Activated CD8-positive, alpha-beta T cell treated with anti-CD3 and anti-CD28 coated beads for 36 hours (primary cell): ENCODE measurements around the gene ABR. TPM values are rescaled to one million over a fixed set of nuclear protein-coding genes. Genes with fewer than 3 reads are reported as not detected.

Experiments used
- ATAC-seq: fragments of 200-7000 bp; cut with Tn5 transposase; one replicate; pipeline ENCODE4 v1.10.0; 2021; ENCODE audit warnings: mild to moderate bottlenecking, moderate library complexity
- CTCF ChIA-PET: fragments of 350-600 bp; sonication (Branson Sonifier 250); formaldehyde crosslinking; loops from one replicate; lab custom pipeline; 2021; ENCODE audit warnings: antibody characterized with exemption; lab: Charles Lee
- POLR2A ChIA-PET: fragments of 350-600 bp; sonication (Branson Sonifier 250); formaldehyde crosslinking; loops from one replicate; lab custom pipeline; 2021; ENCODE audit warnings: antibody characterized with exemption; lab: Charles Lee
- DNase-seq: peaks from one replicate; pipeline ENCODE4 v3.0.0-alpha.2; 2020
- H3K27ac Mint-ChIP-seq: one replicate; pipeline ENCODE4 v1.8.0; 2021; ENCODE audit warnings: mild to moderate bottlenecking, mixed read lengths
- H3K27me3 Mint-ChIP-seq: one replicate; pipeline ENCODE4 v1.8.0; 2021; ENCODE audit warnings: mixed read lengths
- H3K36me3 Mint-ChIP-seq: one replicate; pipeline ENCODE4 v1.8.0; 2021; ENCODE audit warnings: low read depth, mixed read lengths
- H3K4me1 Mint-ChIP-seq: one replicate; pipeline ENCODE4 v1.8.0; 2021; ENCODE audit warnings: low read depth, mixed read lengths
- H3K4me3 Mint-ChIP-seq: one replicate; pipeline ENCODE4 v1.8.0; 2021; ENCODE audit warnings: mild to moderate bottlenecking, moderate library complexity, mixed read lengths
- H3K9me3 Mint-ChIP-seq: one replicate; pipeline ENCODE4 v1.8.0; 2021; ENCODE audit warnings: mixed read lengths
- intact Hi-C: fragments of 100-400 bp; cut with micrococcal nuclease; formaldehyde crosslinking; loops from one replicate; pipeline ENCODE4 v1.10.0; 2022
- total RNA-seq, 2 experiments: library from RNA; stranded (reverse); gene quantifications; one replicate each; pipeline ENCODE4 v1.2.3, GENCODE V29; 2021
- TF ChIP-seq, protein P1 (sequence below): fragments of 200-600 bp; IDR thresholded peaks from one replicate; pipeline ENCODE4 v1.8.0; 2022; ENCODE audit warnings: antibody characterized with exemption, mild to moderate bottlenecking

The ABR gene
- total RNA-seq, 2 experiments from 2014 or later: 44.4 to 46.6 TPM

DNA sequence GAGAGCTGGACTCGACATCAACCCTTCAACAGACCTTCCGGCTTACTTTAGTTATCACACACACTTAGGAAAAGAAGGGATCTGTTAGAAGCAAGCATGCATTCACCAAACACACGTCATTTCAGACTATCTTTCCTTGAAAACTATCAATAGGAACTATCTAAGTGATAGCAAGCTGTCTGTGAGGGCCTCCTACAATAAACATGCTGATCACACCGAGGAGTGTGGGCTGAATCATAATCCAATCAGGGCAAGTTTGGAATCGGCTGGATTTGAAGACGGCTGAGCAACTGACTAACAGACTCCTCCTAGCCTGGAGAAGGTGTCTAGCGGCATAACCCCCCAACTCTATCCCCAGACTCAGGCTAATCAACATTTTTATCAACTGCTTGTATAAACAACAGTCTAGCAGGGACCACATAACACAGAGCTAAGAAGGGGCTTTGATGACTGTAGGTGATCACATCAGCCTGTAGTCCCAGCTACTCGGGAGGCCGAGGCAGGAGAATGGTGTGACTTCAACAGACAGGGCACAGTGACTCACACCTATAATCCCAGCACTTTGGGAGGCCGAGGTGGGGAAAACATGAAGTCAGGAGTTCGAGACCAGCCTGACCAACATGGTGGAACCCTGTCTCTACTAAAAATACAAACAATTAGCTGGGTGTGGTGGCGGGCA is 214.3 kb downstream of the ABR start:
- no peaks in the 10 kb centered on the region for H3K36me3 Mint-ChIP-seq
- no peak for DNase-seq
- no peak overlapping the region for H3K4me3 Mint-ChIP-seq
- H3K27ac Mint-ChIP-seq: no peak overlapping the region
- intact Hi-C loops: no loop called here
- H3K9me3 Mint-ChIP-seq: no peaks in the 10 kb centered on the region
- ChIA-PET CTCF (interaction anchor here (0.9 to 2.7 kb wide), 2 partner anchors 15 to 86 kb away, joined by 3 to 9 read pairs; partner anchors contain the start of gene NXN), POLR2A (no interaction called here)
- ATAC-seq: no peak
- TF ChIP-seq, protein P1, sequence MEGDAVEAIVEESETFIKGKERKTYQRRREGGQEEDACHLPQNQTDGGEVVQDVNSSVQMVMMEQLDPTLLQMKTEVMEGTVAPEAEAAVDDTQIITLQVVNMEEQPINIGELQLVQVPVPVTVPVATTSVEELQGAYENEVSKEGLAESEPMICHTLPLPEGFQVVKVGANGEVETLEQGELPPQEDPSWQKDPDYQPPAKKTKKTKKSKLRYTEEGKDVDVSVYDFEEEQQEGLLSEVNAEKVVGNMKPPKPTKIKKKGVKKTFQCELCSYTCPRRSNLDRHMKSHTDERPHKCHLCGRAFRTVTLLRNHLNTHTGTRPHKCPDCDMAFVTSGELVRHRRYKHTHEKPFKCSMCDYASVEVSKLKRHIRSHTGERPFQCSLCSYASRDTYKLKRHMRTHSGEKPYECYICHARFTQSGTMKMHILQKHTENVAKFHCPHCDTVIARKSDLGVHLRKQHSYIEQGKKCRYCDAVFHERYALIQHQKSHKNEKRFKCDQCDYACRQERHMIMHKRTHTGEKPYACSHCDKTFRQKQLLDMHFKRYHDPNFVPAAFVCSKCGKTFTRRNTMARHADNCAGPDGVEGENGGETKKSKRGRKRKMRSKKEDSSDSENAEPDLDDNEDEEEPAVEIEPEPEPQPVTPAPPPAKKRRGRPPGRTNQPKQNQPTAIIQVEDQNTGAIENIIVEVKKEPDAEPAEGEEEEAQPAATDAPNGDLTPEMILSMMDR: no peak
- H3K4me1 Mint-ChIP-seq: peaks cover 2% of the 10 kb centered on the region
- H3K27me3 Mint-ChIP-seq: peaks cover 37% of the 10 kb centered on the region

DNA sequence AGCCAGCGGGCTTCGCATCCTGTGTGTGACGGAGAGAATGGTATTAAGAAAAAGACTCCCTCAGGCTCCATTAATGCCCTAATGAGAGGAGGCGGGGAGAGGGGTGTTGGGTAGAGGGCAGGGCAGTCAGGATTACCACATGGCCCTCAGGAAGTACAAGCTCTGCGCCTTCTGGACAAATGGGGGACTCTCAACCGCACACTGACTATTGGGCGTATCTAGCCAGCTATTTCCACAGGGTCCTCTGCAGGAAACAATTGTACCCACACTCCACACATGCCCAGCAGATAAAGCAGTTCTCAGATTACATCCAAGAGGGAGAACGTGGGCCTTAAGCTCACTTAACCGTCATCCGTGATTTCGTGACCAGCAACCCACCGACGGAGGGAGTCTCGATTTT is 214.9 kb downstream of the ABR start:
- POLR2A ChIA-PET: interaction anchor here (0.6 kb wide), 1 partner anchor 121 kb away, joined by 3 read pairs; no protein-coding TSS in a partner anchor
- DNase-seq: no peak
- Mint-ChIP-seq H3K27me3 (peaks cover 35% of the 10 kb centered on the region), H3K9me3 (no peaks in the 10 kb centered on the region), H3K4me3 (no peak overlapping the region), H3K4me1 (peaks cover 2% of the 10 kb centered on the region), H3K27ac (no peak overlapping the region), H3K36me3 (no peaks in the 10 kb centered on the region)
- TF ChIP-seq, protein P1: no peak
- ATAC-seq: no peak
- CTCF ChIA-PET: interaction anchor here (2.7 kb wide), 1 partner anchor 15 kb away, joined by 9 read pairs; the partner anchor contains the start of gene NXN
- intact Hi-C loops: no loop called here

DNA sequence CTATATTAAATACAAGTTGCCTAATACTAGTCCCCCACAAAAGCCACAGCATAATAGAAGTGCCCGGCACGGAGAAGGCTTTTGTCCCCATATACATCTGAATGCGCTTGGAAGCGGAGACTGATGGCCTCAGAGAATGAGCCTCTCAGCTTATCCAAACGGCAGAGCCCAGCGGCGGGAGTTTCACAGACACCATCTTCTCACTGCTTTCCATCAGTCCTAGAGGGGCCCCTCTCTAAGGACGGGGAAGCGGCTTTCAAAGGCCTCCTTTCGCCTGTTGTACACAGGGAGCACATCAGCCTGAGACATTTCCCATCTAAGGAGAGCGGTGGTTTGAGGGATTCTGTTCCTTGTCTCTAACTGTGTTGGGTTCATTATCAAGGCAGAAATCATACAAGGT is 217.1 kb downstream of the ABR start:
- TF ChIP-seq, protein P1: no peak
- ChIA-PET POLR2A (no interaction called here), CTCF (no interaction called here)
- peaks cover 19% of the 10 kb centered on the region for H3K27me3 Mint-ChIP-seq
- no peaks in the 10 kb centered on the region for H3K36me3 Mint-ChIP-seq
- intact Hi-C loops: no loop called here
- H3K27ac Mint-ChIP-seq: no peak overlapping the region
- H3K4me3 Mint-ChIP-seq: no peak overlapping the region
- no peak for ATAC-seq
- H3K4me1 Mint-ChIP-seq: no peaks in the 10 kb centered on the region
- no peaks in the 10 kb centered on the region for H3K9me3 Mint-ChIP-seq
- DNase-seq: no peak

DNA sequence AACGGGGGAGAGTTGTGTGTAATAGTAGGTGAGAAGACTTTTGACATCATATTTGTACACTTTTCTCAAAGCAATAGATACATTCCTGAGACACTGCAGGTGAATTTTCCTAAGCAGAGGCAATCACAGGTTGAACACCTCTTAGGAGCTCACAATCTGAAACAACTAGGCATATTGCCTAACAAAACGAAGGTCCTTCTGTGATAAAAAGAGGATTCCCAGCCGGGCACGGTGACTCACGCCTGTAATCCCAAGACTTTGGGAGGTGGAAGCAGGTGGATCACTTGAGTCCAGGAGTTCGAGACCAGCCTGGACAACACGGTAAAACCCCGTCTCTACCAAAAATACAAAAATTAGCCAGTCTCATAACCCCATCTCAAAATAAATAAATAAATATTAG is 217.6 kb downstream of the ABR start:
- ChIA-PET CTCF (no interaction called here), POLR2A (no interaction called here)
- DNase-seq: no peak
- Mint-ChIP-seq H3K4me1 (no peaks in the 10 kb centered on the region), H3K4me3 (no peak overlapping the region), H3K36me3 (no peaks in the 10 kb centered on the region), H3K27ac (no peak overlapping the region), H3K27me3 (peaks cover 16% of the 10 kb centered on the region), H3K9me3 (no peaks in the 10 kb centered on the region)
- TF ChIP-seq, protein P1: no peak
- intact Hi-C loops: no loop called here
- no peak for ATAC-seq

DNA sequence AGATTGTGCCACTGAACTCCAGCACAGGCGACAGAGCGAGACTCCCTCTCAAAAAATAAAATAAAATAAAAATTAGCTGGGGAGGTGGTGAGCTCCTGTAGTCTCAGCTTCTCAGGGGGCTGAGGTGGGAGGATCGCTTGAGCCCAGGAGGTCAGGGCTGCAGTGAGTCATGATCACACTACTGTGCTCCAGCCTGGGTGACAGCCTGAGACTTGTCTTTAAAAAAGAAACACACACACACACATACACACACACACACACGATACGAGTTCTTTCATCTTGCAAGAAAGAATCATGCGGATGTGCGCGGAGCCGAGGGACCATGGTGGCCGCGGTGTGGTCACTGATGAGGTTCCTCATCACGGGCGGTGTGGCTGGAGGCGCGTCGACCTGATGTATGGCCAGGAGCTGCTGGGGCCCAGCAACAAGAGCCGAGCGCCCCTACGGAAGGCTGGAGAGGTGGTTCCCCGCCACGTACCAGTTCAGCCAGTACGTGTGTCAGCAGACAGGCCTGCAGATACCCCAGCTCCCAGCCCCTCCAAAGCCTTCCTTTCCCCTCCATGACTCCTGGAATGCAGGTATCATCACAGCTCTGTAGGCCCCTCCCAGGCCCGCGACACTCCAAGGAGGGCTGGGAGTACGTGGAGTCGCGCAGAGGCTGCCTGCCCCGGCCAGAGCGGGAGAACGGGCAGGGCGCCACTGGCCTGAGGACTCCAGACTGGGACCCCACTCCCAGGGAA is 220.9 kb downstream of the ABR start:
- H3K27ac Mint-ChIP-seq: no peak overlapping the region
- ChIA-PET CTCF (no interaction called here), POLR2A (no interaction called here)
- no peaks in the 10 kb centered on the region for H3K36me3 Mint-ChIP-seq
- TF ChIP-seq, protein P1: no peak
- no peak for DNase-seq
- no peak overlapping the region for H3K4me3 Mint-ChIP-seq
- intact Hi-C loops: no loop called here
- H3K27me3 Mint-ChIP-seq: peaks cover 8% of the 10 kb centered on the region
- no peaks in the 10 kb centered on the region for H3K9me3 Mint-ChIP-seq
- H3K4me1 Mint-ChIP-seq: no peaks in the 10 kb centered on the region
- ATAC-seq: no peak
